HG02678 (cell line): ENCODE results near the gene NLRC3.

ENCODE experiments used
- ATAC-seq: cut with Tn5 transposase; IDR thresholded peaks from one replicate; pipeline ENCODE4 v1.9.1; 2021; ENCODE audit warnings: mild to moderate bottlenecking, moderate library complexity; ENCODE audit not compliant: unreplicated experiment

Gene NLRC3

GRCh38 chr16:3597676-3598075 is 20.5 kb upstream of the NLRC3 start:
- no peak for ATAC-seq

DNA sequence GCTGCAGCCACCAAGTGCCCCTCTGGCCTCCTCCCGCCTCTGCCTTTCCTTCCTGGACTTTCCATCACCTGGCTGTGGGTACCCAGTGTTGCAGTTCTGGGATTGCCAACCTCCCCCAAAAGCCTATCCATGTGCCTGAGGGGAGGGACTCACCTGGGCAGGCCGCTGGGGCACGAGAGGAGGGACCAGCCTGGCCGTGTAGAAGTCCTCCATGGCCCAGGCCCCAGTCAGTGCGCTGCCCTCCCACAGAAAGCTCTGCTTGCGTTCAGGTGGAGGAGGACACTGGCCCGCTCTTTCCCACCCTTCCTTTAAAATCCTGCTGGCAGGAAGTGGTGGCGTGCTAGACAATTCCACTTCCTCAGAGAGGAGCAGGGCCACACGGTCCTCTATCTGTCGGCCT is 20.0 kb upstream of the NLRC3 start:
- ATAC-seq = no peak

DNA sequence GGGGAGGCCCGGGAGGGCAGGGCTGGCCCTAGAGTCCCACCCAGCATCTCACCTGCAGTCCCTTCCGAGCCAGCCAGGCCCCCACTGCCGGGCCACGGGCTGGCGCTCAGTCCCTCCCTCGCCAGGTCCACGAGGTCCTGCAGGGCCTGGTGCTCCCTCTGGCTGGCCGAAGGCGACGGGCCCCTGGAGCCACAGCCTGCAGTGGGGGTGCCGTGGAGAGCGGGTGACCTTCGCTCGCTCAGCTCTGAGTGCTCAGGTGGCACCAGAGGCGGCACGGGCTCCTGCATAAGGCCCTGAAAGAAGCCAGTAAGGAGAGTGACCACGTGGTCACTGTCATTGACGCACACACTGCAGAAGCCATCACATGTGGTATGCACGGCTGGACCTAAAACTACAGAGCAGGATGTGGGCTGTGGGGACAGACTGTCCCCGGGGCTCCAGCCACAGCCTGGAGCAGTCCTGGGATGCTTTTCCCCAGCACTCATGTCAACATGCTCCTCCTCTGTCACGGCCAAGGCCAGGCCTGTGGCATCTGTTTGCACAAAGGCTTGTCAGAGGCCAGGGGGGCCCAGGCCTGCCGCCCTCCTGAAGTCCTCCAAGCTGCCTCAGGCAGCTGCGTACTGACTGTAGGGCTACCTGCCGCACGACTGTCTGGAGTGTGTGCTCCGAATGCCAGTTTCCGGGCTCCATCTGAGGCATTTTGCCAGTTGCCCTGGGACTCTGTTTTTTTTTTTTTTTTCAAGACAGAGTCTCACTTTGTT is 19.1 kb upstream of the NLRC3 start:
- ATAC-seq = no peak

- no peak for ATAC-seq
Measured at GRCh38 chr16:3595521-3596021, 18.4 kb upstream of the NLRC3 start.

DNA sequence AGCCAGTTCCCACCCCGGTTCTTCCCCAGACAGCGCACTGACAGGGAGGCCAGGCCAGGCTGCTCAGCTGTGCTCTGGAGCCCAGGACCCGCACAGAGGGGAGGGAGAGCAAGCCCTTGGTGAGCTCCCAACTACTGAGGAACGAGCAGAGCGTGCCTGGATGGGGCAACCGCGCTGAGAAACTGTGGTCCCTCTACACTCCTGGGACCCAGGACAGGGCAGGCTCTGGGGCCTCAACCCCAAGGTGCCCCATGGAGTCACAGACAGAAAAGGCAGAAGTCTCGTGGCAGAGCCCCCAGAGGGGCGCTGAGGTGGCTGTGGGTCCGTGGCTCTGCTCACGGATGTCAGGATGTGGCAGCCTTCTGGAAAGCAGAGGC is 17.9 kb upstream of the NLRC3 start:
- no peak for ATAC-seq

GRCh38 chr16:3594316-3595109 is 17.3 kb upstream of the NLRC3 start:
- no peak for ATAC-seq

DNA sequence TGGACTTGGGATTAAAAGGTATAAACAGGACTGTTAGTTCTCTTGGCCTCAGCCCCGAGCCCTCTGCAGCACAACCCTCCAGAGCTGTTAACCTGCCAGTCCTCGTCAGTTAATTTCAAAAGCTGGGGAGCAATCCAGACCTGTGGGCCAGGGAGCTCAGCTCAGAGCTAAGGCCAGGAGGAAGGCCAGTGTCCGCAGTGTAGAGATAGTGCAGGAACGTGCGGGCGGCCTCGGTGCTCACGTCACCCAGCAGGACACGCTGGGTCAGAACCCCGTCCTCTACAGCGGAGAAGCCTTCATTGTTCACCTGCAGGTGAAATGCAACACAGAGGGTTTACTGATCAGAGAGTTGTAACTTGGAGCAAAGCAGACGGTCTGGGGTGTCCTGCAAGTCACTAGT is 15.4 kb upstream of the NLRC3 start:
- no peak for ATAC-seq

DNA sequence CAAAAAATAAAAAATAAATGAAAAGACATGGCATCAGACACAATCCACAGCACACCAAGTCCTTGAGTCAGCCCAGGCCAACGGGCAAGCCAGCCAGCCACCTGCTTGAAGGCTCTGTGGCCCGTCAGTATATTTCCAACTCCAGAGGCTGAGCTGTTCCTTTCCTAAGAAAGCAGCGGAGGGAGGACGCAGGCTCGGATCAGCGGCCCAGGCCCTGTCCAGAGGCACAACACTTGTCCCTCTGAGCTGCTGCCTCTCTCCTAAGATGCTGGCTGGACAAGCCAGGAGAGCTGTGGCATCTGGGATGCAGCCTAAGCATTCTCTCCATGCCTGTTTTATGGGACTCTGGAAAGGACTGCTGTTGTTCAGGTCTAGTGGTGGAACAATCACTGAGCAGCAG is 14.8 kb upstream of the NLRC3 start:
- ATAC-seq = no peak

GRCh38 chr16:3591436-3591803 is 14.2 kb upstream of the NLRC3 start:
- ATAC-seq = no peak

- ATAC-seq = no peak
Measured at GRCh38 chr16:3590736-3591435, 13.7 kb upstream of the NLRC3 start.

DNA sequence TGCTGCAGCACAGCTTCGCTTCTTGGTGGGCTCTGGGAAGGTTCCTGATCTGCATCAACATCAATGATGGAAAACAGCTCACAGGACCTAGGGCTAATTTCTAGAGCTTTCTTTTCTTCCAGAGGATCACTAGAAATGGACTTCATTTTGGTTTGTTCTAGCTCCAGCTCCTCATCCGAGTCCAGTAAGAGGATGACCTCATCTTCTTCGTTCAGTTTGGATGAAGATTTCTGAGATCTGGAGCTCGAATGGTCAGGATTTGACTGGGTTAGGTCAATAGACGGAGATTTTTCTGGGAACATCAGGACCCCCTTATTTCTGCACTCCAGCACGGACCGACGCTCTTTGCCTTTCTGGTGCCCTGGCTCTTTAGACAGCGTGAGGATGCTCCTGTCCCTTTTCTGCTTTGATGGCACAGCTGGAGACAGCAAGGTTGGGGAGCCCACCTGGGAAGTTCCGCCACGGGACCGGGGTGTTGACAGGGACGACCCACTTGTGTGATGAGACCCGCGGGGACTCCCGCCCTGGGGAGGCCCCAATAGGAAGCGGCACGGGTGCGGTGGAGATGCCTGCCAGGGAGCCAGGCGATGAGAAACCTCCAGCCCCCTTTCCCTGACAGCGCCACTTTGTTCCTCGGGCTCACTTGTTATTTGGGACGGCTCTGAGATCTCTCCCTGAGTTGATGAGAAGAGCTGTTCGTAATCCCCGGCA is 12.9 kb upstream of the NLRC3 start:
- ATAC-seq = no peak

GRCh38 chr16:3589441-3589921 is 12.3 kb upstream of the NLRC3 start:
- ATAC-seq = no peak

DNA sequence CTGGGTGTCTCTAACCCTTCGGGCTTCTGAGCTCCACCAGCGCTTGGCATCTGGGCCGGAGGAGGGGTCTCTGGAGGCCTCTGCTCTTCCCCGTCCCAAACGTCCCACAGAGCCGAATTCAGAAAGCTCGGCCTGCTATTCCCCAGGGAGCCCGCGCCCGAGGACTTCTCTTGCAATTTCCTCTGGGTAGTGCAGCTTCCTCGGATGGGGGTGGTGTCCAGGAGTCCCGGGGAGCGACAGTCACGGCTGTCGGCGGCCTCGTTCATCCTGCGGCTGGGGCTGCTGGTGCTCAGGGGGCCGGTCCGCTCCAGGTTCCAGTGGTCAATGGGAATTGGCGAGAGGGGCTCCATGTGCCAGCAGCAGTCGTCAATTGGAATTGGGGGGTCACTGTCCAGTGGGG is 11.8 kb upstream of the NLRC3 start:
- no peak for ATAC-seq

- no peak for ATAC-seq
Measured at GRCh38 chr16:3587547-3588110, 10.4 kb upstream of the NLRC3 start.

DNA sequence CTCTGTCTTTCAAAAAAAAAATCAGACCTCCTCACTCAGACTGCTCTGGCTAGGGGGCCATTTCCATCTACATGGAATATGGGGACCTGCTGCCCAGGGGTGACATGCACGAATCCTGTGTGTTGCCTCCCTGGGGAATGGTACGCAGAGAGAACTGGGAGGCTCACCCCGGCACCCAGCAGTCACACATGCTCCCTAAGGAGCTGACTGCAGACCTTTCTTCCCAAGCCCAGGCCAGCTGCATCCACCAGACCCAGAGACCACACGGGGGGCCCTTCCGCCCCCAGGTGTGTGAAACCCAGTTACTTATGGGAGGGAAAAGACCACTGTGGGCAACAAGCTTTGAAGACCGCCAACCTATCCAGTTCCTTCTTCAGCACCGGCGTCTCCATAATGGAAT is 7.2 kb upstream of the NLRC3 start:
- ATAC-seq = no peak

- no peak for ATAC-seq
Measured at GRCh38 chr16:3583303-3584038, 6.3 kb upstream of the NLRC3 start.

- ATAC-seq = no peak
Measured at GRCh38 chr16:3582276-3583165, 5.3 kb upstream of the NLRC3 start.

DNA sequence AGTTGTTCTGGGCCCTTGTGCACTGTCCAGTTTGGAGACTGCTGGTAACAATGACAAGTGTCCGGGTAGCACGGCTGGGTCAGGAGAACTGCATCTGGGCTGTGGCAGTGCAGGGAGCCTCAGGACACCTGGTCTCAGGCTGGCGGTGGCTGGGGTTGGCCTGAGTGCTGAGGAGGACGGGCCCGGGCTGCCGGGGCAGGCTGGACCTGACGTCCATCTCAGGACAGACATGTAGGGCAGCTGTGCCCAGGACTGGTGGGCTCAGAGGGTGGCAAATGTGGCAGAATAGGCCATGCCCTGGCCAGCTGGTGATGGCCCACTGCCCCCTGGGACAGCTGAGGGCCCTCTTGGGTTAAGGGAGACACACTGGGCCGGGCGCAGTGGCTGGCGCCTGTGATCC is 4.2 kb upstream of the NLRC3 start:
- no peak for ATAC-seq

- ATAC-seq = no peak
Measured at GRCh38 chr16:3580686-3581085, 3.5 kb upstream of the NLRC3 start.
